IMR-90 (cell line): ENCODE measurements around the gene OR2C1. TPM values are rescaled to one million over a fixed set of nuclear protein-coding genes. Genes with fewer than 3 reads are reported as not detected.

Source experiments
- ATAC-seq: fragments of 200-7000 bp; cut with Tn5 transposase; 2 replicates; pipeline ENCODE4 v1.9.1; 2020; ENCODE audit warnings: low read depth, mild to moderate bottlenecking, moderate library complexity
- BruUV-seq: library from RNA; stranded (reverse); fragments of 400-500 nt; replicated peaks from 2 replicates; lab custom pipeline; 2021; lab: Mats Ljungman, UMichigan
- CTCF ChIA-PET: fragments of 300-600 bp; formaldehyde crosslinking; extraction: SDS; loops from one replicate; lab custom pipeline; 2021; ENCODE audit warnings: antibody characterized with exemption; lab: Yijun Ruan, JAX
- POLR2A ChIA-PET: fragments of 300-600 bp; sonication (Branson Sonifier 250); formaldehyde crosslinking; loops from one replicate; lab custom pipeline; 2022; ENCODE audit warnings: antibody characterized with exemption; ENCODE audit not compliant: unreplicated experiment; lab: Charles Lee
- DNase-seq: peaks from one replicate; pipeline ENCODE4 v3.0.0; 2013
- H2AFZ ChIP-seq: replicated peaks from 2 replicates; pipeline ENCODE3; 2013; ENCODE audit warnings: low read length, mild to moderate bottlenecking; ENCODE audit not compliant: poor library complexity
- H2AK5ac ChIP-seq: 2 replicates; pipeline ENCODE4 v1.6.1; 2013; ENCODE audit warnings: low read depth, low read length, inconsistent platforms
- H2AK9ac ChIP-seq: replicated peaks from 2 replicates; pipeline ENCODE3; 2013; ENCODE audit warnings: mild to moderate bottlenecking, low read depth, low read length, moderate library complexity; ENCODE audit not compliant: poor library complexity
- H2BK120ac ChIP-seq: 2 replicates; pipeline ENCODE4 v1.6.1; 2013; ENCODE audit warnings: low read depth, low read length, inconsistent platforms
- H2BK15ac ChIP-seq: 3 replicates; pipeline ENCODE4 v1.6.1; 2013; ENCODE audit warnings: low read depth, low read length, inconsistent platforms
- H2BK20ac ChIP-seq: 2 replicates; pipeline ENCODE4 v1.6.1; 2013; ENCODE audit warnings: low read depth, mild to moderate bottlenecking, inconsistent platforms, low read length, moderate library complexity
- H2BK5ac ChIP-seq: 2 replicates; pipeline ENCODE4 v1.6.1; 2013; ENCODE audit warnings: mild to moderate bottlenecking, low read depth, low read length, inconsistent platforms; ENCODE audit not compliant: poor library complexity, severe bottlenecking
- H3K14ac ChIP-seq: replicated peaks from 2 replicates; pipeline ENCODE4 v1.6.1; 2013; ENCODE audit warnings: low read depth, low read length, inconsistent platforms
- H3K18ac ChIP-seq: 2 replicates; pipeline ENCODE4 v1.6.1; 2013; ENCODE audit warnings: low read depth, low read length, control low read depth
- H3K23ac ChIP-seq: 2 replicates; pipeline ENCODE4 v1.6.1; 2013; ENCODE audit warnings: low read depth, low read length, inconsistent platforms
- H3K27ac ChIP-seq: 2 replicates; pipeline ENCODE4 v1.5.1; 2013; ENCODE audit warnings: mild to moderate bottlenecking, control low read depth, low read length; ENCODE audit not compliant: insufficient read depth
- H3K27me3 ChIP-seq: 2 replicates; pipeline ENCODE4 v1.6.1; 2013; ENCODE audit warnings: low read length; ENCODE audit not compliant: control insufficient read depth, insufficient read depth
- H3K36me3 ChIP-seq: 2 replicates; pipeline ENCODE4 v1.6.1; 2013; ENCODE audit warnings: low read length, mixed read lengths; ENCODE audit not compliant: control insufficient read depth, insufficient read depth
- H3K4ac ChIP-seq: 2 replicates; pipeline ENCODE4 v1.6.1; 2013; ENCODE audit warnings: low read depth, low read length, inconsistent platforms
- H3K4me1 ChIP-seq: 2 replicates; pipeline ENCODE4 v1.6.1; 2013; ENCODE audit warnings: low read length, mixed read lengths; ENCODE audit not compliant: control insufficient read depth, insufficient read depth
- H3K4me2 ChIP-seq: 2 replicates; pipeline ENCODE4 v1.6.1; 2013; ENCODE audit warnings: low read depth, mild to moderate bottlenecking, control low read depth, low read length, moderate library complexity
- H3K4me3 ChIP-seq: 2 replicates; pipeline ENCODE4 v1.5.1; 2013; ENCODE audit warnings: low read depth, mild to moderate bottlenecking, control low read depth, low read length, moderate library complexity; ENCODE audit not compliant: insufficient read depth
- H3K56ac ChIP-seq: 2 replicates; pipeline ENCODE4 v1.6.1; 2013; ENCODE audit warnings: low read length, inconsistent platforms; ENCODE audit not compliant: insufficient read depth; ENCODE audit errors: extremely low read depth
- H3K79me1 ChIP-seq, 2 experiments: 2 replicates each; pipeline ENCODE4 v1.6.1; 2013; ENCODE audit warnings: low read length in 2 of 2, inconsistent platforms in 1 of 2, low read depth in 1 of 2
- H3K9ac ChIP-seq: 2 replicates; pipeline ENCODE4 v1.6.1; 2013; ENCODE audit warnings: low read depth, low read length, control low read depth
- H3K9me1 ChIP-seq: 2 replicates; pipeline ENCODE4 v1.6.1; 2013; ENCODE audit warnings: low read length, inconsistent platforms; ENCODE audit not compliant: insufficient read depth
- H3K9me3 ChIP-seq: 2 replicates; pipeline ENCODE4 v1.6.1; 2013; ENCODE audit warnings: low read length; ENCODE audit not compliant: control insufficient read depth, insufficient read depth
- H4K20me1 ChIP-seq: 2 replicates; pipeline ENCODE4 v1.6.1; 2013; ENCODE audit warnings: low read length, inconsistent platforms; ENCODE audit not compliant: insufficient read depth
- H4K5ac ChIP-seq: 2 replicates; pipeline ENCODE4 v1.6.1; 2013; ENCODE audit warnings: mild to moderate bottlenecking, low read depth, low read length, control low read depth
- H4K8ac ChIP-seq, 2 experiments: 2 replicates each; pipeline ENCODE4 v1.6.1; 2013; ENCODE audit warnings: low read depth in 2 of 2, low read length in 2 of 2, control low read depth in 1 of 2, inconsistent platforms in 1 of 2
- H4K91ac ChIP-seq: 2 replicates; pipeline ENCODE4 v1.6.1; 2013; ENCODE audit warnings: low read depth, low read length, inconsistent platforms; ENCODE audit not compliant: insufficient read depth
- BHLHE40 ChIP-seq: fragments of 150-350 bp; IDR thresholded peaks from 2 replicates; pipeline ENCODE4 v1.6.1; 2016; ENCODE audit warnings: mild to moderate bottlenecking, low read depth, low read length
- CEBPB ChIP-seq: IDR thresholded peaks from 2 replicates; pipeline ENCODE4 v1.6.1; 2012; ENCODE audit warnings: low read depth, low read length, improper control_type of control experiment
- CHD1 ChIP-seq: IDR thresholded peaks from 2 replicates; pipeline ENCODE4 v1.6.1; 2012; ENCODE audit warnings: low read depth, low read length, improper control_type of control experiment
- CTCF ChIP-seq: conservative IDR thresholded peaks from 2 replicates; pipeline ENCODE4 v1.5.1; 2012; ENCODE audit warnings: mild to moderate bottlenecking, low read depth, low read length, improper control_type of control experiment
- ELK1 ChIP-seq: fragments of 150-350 bp; IDR thresholded peaks from 2 replicates; pipeline ENCODE4 v1.6.1; 2016; ENCODE audit warnings: low read depth, mild to moderate bottlenecking, low read length, moderate library complexity, borderline replicate concordance
- FOS ChIP-seq: fragments of 150-350 bp; IDR thresholded peaks from 2 replicates; pipeline ENCODE4 v1.6.1; 2016; ENCODE audit warnings: low read depth, low read length
- MAFK ChIP-seq: IDR thresholded peaks from 2 replicates; pipeline ENCODE4 v1.6.1; 2012; ENCODE audit warnings: low read depth, low read length, improper control_type of control experiment
- MAZ ChIP-seq: IDR thresholded peaks from 2 replicates; pipeline ENCODE4 v1.6.1; 2012; ENCODE audit warnings: low read depth, mild to moderate bottlenecking, low read length, improper control_type of control experiment, moderate library complexity, borderline replicate concordance
- MXI1 ChIP-seq: IDR thresholded peaks from 2 replicates; pipeline ENCODE4 v1.6.1; 2012; ENCODE audit warnings: low read depth, mild to moderate bottlenecking, low read length, moderate library complexity, borderline replicate concordance
- NFE2L2 ChIP-seq: fragments of 150-350 bp; IDR thresholded peaks from 2 replicates; pipeline ENCODE4 v1.6.1; 2016; ENCODE audit warnings: low read depth, mild to moderate bottlenecking, low read length
- POLR2A ChIP-seq: IDR thresholded peaks from 2 replicates; pipeline ENCODE4 v1.6.1; 2012; ENCODE audit warnings: mild to moderate bottlenecking, low read depth, low read length
- RAD21 ChIP-seq: IDR thresholded peaks from 2 replicates; pipeline ENCODE4 v1.6.1; 2012; ENCODE audit warnings: low read length, improper control_type of control experiment
- RCOR1 ChIP-seq: IDR thresholded peaks from 2 replicates; pipeline ENCODE4 v1.6.1; 2012; ENCODE audit warnings: mild to moderate bottlenecking, low read length, improper control_type of control experiment; ENCODE audit not compliant: insufficient replicate concordance
- RFX5 ChIP-seq: IDR thresholded peaks from 2 replicates; pipeline ENCODE4 v1.8.0; 2012; ENCODE audit warnings: low read depth, mild to moderate bottlenecking, low read length, moderate library complexity
- SMC3 ChIP-seq: fragments of 150-350 bp; IDR thresholded peaks from 2 replicates; pipeline ENCODE4 v1.6.1; 2016; ENCODE audit warnings: low read depth, mild to moderate bottlenecking, antibody characterized with exemption, low read length, moderate library complexity
- USF2 ChIP-seq: fragments of 150-350 bp; IDR thresholded peaks from 2 replicates; pipeline ENCODE4 v1.6.1; 2017; ENCODE audit warnings: mild to moderate bottlenecking, antibody characterized with exemption, low read length, low read depth
- WGBS, 2 experiments: methylation state at CpG; one replicate each; pipeline versions ENCODE4 v1.1.5 to v1.1.7; 2013; ENCODE audit warnings: missing lambda C conversion rate in 2 of 2; ENCODE audit not compliant: insufficient read length in 1 of 2; ENCODE audit errors: extremely low coverage in 2 of 2; 5-methylcytosine and 5-hydroxymethylcytosine counted together
- dilution Hi-C: fragments of 300-500 bp; cut with HindIII; formaldehyde crosslinking; loops from one replicate; pipeline ENCODE4 v1.14.3; 2018; ENCODE audit warnings: low sequenced_read_pairs; ENCODE audit not compliant: unreplicated experiment
- in situ Hi-C: fragments of 300-500 bp; cut with MboI; formaldehyde crosslinking; loops from 3 replicates; pipeline ENCODE4 v1.14.3; 2019; ENCODE audit warnings: low sequenced_read_pairs, inconsistent platforms, mixed read lengths
- intact Hi-C: fragments of 100-400 bp; cut with micrococcal nuclease; formaldehyde crosslinking; loops from 2 replicates; pipeline ENCODE4 v1.10.0; 2022
- polyA plus RNA-seq, 3 experiments: library from polyadenylated mRNA; depleted of rRNA; stranded (reverse); fragments of >200 nt; gene quantifications; 2 replicates each; pipeline ENCODE4 v1.2.3, GENCODE V29; 2012; ENCODE audit warnings: low replicate concordance in 1 of 3
- total RNA-seq: library from RNA; depleted of rRNA; stranded (reverse); fragments of >200 nt; gene quantifications from 2 replicates; pipeline ENCODE4 v1.2.3, GENCODE V29; 2012

OR2C1 gene
- total and polyA plus RNA-seq, 2 of the 4 experiments (the other 2 are of a cell fraction) = under 0.01 to 0.05 TPM

- ChIA-PET CTCF (no interaction called here), POLR2A (no interaction called here)
- no peak overlapping the region for H3K14ac ChIP-seq
- in situ Hi-C loops (no loop called here), dilution Hi-C loops (no loop called here), intact Hi-C loops (no loop called here)
- H3K4me3 ChIP-seq = no peak overlapping the region
- H3K27ac ChIP-seq = no peak overlapping the region
- H2BK5ac ChIP-seq = no peak overlapping the region
- H3K56ac ChIP-seq = no peak overlapping the region
- no peak overlapping the region for H4K5ac ChIP-seq
- no peaks in the 10 kb centered on the region for H4K20me1 ChIP-seq
- no peak overlapping the region for H4K8ac ChIP-seq
- H3K36me3 ChIP-seq = peaks cover 50% of the 10 kb centered on the region
- no peaks in the 10 kb centered on the region for H3K4me1 ChIP-seq
- no peak overlapping the region for H3K4ac ChIP-seq
- no peak overlapping the region for H2AK5ac ChIP-seq
- H2BK20ac ChIP-seq = no peak overlapping the region
- peaks cover 80% of the 10 kb centered on the region for H3K9me3 ChIP-seq
- no peak overlapping the region for H3K23ac ChIP-seq
- TF ChIP-seq MAZ (no peak), ELK1 (no peak), RCOR1 (no peak), POLR2A (no peak), RAD21 (no peak), CEBPB (no peak), FOS (no peak), CTCF (no peak), CHD1 (no peak), USF2 (no peak), BHLHE40 (no peak), MXI1 (no peak), SMC3 (no peak), NFE2L2 (no peak), RFX5 (no peak), MAFK (no peak)
- no CpG with 5 or more reads among the region's 4 CpGs for WGBS, 2 experiments
- H3K9me1 ChIP-seq = no peaks in the 10 kb centered on the region
- H2BK15ac ChIP-seq = no peak overlapping the region
- H3K18ac ChIP-seq = no peak overlapping the region
- no peak for DNase-seq
- H3K79me1 ChIP-seq = peaks cover 7 to 10% of the 10 kb centered on the region in 2 experiments; a peak in 3 of 4 replicates
- H2BK120ac ChIP-seq = no peak overlapping the region
- H4K91ac ChIP-seq = no peak overlapping the region
- no peak overlapping the region for H2AK9ac ChIP-seq
- H3K4me2 ChIP-seq = no peak overlapping the region
- no TSS peak for BruUV-seq
- no peak overlapping the region for H2AFZ ChIP-seq
- H3K9ac ChIP-seq = no peak overlapping the region
- no peak for ATAC-seq
- no peaks in the 10 kb centered on the region for H3K27me3 ChIP-seq
Measured at GRCh38 chr16:3311496-3311895, 44.2 kb upstream of the OR2C1 start.
